NCI-H82 (cell line): ENCODE data around the gene LIPA.

ENCODE experiments used
- DNase-seq: peaks from one replicate; lab custom pipeline; 2025; lab: John Stamatoyannopoulos, UW

LIPA gene

DNA sequence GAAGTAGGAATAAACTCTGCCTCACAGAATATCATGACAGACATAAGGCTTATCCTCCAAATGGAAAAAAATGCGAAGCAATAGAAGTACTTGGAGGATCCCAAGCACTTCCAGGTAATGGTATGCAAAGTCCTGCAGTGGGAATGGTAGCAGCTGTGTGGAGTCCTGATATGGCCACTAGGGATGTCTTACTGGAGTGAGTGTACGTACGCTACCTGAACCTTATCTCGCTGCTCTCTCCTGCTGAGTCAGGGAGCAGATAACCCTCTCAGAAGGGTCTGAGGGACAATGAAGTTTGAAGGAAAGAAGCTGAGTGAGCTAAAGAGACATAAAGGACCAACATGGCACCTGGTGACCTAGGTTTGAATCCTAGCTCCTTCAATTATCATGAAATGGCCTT lies 86.7 kb downstream of the LIPA start:
- DNase-seq = no peak

DNA sequence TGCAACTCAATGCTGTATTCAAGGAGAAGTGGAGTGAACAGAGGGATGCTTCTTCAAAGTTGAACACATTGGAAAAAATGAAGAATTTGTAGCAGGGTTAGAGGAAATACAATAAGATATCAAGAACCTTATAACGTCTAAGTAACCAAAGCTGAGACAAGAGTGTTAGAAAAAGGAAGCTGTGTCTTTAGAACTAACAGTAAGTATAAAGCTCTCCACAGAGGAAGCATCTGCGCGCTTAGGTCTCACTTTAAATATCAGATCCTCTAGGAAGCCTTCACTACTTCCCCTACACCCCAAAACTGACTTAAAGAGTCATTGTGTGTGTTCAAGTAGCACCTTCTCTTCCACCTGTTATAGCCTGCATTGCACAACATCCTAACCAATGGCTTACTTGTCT lies 87.5 kb downstream of the LIPA start:
- no peak for DNase-seq
